ENCODE measurements around the gene NKD1. TPM values are rescaled to one million over a fixed set of nuclear protein-coding genes. Genes with fewer than 3 reads are reported as not detected.

NKD1 gene
- polyA plus RNA-seq, 3 donors, result 0.01 TPM; not detected in 2

DNA sequence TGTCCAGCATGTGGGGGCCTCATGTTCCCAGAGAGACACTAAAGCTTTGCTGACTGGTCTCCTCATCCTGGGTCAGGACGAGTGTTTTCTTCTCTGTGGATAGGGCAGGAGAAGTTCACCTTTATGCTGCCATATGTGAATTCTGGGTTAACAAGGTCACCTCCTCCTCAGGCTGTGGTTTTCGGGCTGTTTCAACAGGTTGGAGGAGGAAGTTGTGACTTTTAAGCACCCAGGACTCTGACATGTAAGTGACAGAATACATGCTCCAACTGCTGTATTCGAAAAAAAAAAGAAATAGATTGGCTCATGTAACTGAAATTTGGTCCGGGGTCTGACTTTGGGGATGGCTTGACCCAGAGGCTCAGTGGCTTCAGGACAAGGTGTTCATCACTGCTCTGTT lies 78.7 kb downstream of the NKD1 start:
- peak overlapping the region in 2 of 7 donors; percentile 24 to 33 for H3K27ac Mint-ChIP-seq
- intact Hi-C loops (cut with micrococcal nuclease), result no loop called here
- no peak overlapping the region for H3K9ac ChIP-seq (ENCODE audit: insufficient read depth, low read length, poor library complexity, severe bottlenecking)
- no peaks in the 10 kb centered on the region for H3K36me3 Mint-ChIP-seq
- H3K36me3 ChIP-seq (replicated peaks in 1 of 2; ENCODE audit: control insufficient read depth in 1 of 2, insufficient read depth in 2 of 2, low read length in 2 of 2), result no peaks in the 10 kb centered on the region
- no peaks in the 10 kb centered on the region for H3K79me2 ChIP-seq (ENCODE audit: insufficient read depth, low read length)
- H3K27me3 Mint-ChIP-seq (ENCODE audit: low read depth in 3 of 3), result peaks cover 0 to 12% (median 0%) of the 10 kb centered on the region in 3 donors
- TF ChIP-seq, protein P1, sequence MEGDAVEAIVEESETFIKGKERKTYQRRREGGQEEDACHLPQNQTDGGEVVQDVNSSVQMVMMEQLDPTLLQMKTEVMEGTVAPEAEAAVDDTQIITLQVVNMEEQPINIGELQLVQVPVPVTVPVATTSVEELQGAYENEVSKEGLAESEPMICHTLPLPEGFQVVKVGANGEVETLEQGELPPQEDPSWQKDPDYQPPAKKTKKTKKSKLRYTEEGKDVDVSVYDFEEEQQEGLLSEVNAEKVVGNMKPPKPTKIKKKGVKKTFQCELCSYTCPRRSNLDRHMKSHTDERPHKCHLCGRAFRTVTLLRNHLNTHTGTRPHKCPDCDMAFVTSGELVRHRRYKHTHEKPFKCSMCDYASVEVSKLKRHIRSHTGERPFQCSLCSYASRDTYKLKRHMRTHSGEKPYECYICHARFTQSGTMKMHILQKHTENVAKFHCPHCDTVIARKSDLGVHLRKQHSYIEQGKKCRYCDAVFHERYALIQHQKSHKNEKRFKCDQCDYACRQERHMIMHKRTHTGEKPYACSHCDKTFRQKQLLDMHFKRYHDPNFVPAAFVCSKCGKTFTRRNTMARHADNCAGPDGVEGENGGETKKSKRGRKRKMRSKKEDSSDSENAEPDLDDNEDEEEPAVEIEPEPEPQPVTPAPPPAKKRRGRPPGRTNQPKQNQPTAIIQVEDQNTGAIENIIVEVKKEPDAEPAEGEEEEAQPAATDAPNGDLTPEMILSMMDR (IDR thresholded peaks at IDR 0.05), result no peak
- H3K4me1 Mint-ChIP-seq, result peaks cover 13% of the 10 kb centered on the region
- WGBS (ENCODE audit: insufficient coverage), result 0% methylated on average over 1 of the region's 4 CpGs
- H3K4me3 ChIP-seq (replicated peaks in 1 of 3; ENCODE audit: low read depth in 2 of 3, low read length in 3 of 3), result no peak overlapping the region
- no peak overlapping the region for H3K4me2 ChIP-seq (replicated peaks; ENCODE audit: extremely low read depth, low read length, poor library complexity, severe bottlenecking)
- H3K4me3 Mint-ChIP-seq, result no peak overlapping the region
- no peaks in the 10 kb centered on the region for H3K9me3 ChIP-seq (replicated peaks in 1 of 2; ENCODE audit: control insufficient read depth in 1 of 2, insufficient read depth in 1 of 2, low read length in 2 of 2)
- no peaks in the 10 kb centered on the region for H3K9me3 Mint-ChIP-seq
- no peaks in the 10 kb centered on the region for H4K20me1 ChIP-seq (ENCODE audit: insufficient read depth, low read length)
- H3K27ac ChIP-seq (ENCODE audit: low read depth in 1 of 2, low read length in 2 of 2), result no peak overlapping the region
- no peak for DNase-seq
- H3K27me3 ChIP-seq (ENCODE audit: control insufficient read depth in 2 of 2, insufficient read depth in 2 of 2, low read length in 2 of 2), result no peaks in the 10 kb centered on the region
- peaks cover 8 to 11% of the 10 kb centered on the region in 2 donors for H3K4me1 ChIP-seq (ENCODE audit: control insufficient read depth in 1 of 2, insufficient read depth in 2 of 2, low read length in 2 of 2)
- no peak overlapping the region for H2AFZ ChIP-seq (ENCODE audit: insufficient read depth, low read depth, low read length, poor library complexity, severe bottlenecking)

DNA sequence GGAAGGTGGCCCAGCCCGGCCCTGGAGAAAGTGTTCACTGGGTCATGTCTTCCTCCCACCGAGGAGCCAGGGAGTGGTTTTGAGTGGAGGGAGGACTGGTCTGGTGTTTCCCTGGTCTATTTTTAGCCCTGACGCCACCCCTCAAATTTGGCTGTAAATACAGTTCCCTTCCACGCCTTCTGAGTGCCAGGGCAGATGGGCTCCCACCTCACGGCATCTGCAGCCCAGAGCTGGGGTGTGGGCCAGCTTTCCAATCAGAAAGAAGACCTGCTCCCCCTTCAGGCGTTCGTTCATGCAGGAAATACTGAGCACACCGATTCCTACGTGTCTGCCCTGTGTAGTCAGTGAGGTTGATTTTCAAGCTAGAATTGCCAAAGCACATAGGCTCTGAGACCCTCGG lies 79.2 kb downstream of the NKD1 start:
- H3K4me3 ChIP-seq (replicated peaks in 1 of 3; ENCODE audit: low read depth in 2 of 3, low read length in 3 of 3), result no peak overlapping the region
- WGBS (ENCODE audit: insufficient coverage), result 0% methylated on average over 1 of the region's 10 CpGs
- no peaks in the 10 kb centered on the region for H3K27me3 ChIP-seq (ENCODE audit: control insufficient read depth in 2 of 2, insufficient read depth in 2 of 2, low read length in 2 of 2)

More for the DNA sequence above, 79.2 kb downstream of the NKD1 start:
- TF ChIP-seq, protein P1 (IDR thresholded peaks at IDR 0.05), result no peak
- H3K27ac ChIP-seq (ENCODE audit: low read depth in 1 of 2, low read length in 2 of 2), result no peak overlapping the region
- H3K27me3 Mint-ChIP-seq (ENCODE audit: low read depth in 3 of 3), result peaks cover 0 to 12% (median 0%) of the 10 kb centered on the region in 3 donors
- H3K36me3 Mint-ChIP-seq, result no peaks in the 10 kb centered on the region
- H2AFZ ChIP-seq (ENCODE audit: insufficient read depth, low read depth, low read length, poor library complexity, severe bottlenecking), result no peak overlapping the region
- H3K9ac ChIP-seq (ENCODE audit: insufficient read depth, low read length, poor library complexity, severe bottlenecking), result no peak overlapping the region
- no peaks in the 10 kb centered on the region for H4K20me1 ChIP-seq (ENCODE audit: insufficient read depth, low read length)
- H3K4me2 ChIP-seq (replicated peaks; ENCODE audit: extremely low read depth, low read length, poor library complexity, severe bottlenecking), result no peak overlapping the region
- intact Hi-C loops (cut with micrococcal nuclease), result no loop called here
- no peaks in the 10 kb centered on the region for H3K36me3 ChIP-seq (replicated peaks in 1 of 2; ENCODE audit: control insufficient read depth in 1 of 2, insufficient read depth in 2 of 2, low read length in 2 of 2)
- H3K27ac Mint-ChIP-seq, result peak overlapping the region in 1 of 7 donors; percentile 60
- DNase-seq, result peak in 2 of 3 donors; percentile 15 to 21
- no peaks in the 10 kb centered on the region for H3K79me2 ChIP-seq (ENCODE audit: insufficient read depth, low read length)
- peaks cover 13% of the 10 kb centered on the region for H3K4me1 Mint-ChIP-seq
- no peaks in the 10 kb centered on the region for H3K9me3 Mint-ChIP-seq
- peaks cover 8 to 11% of the 10 kb centered on the region in 2 donors for H3K4me1 ChIP-seq (ENCODE audit: control insufficient read depth in 1 of 2, insufficient read depth in 2 of 2, low read length in 2 of 2)
- H3K9me3 ChIP-seq (replicated peaks in 1 of 2; ENCODE audit: control insufficient read depth in 1 of 2, insufficient read depth in 1 of 2, low read length in 2 of 2), result no peaks in the 10 kb centered on the region
- H3K4me3 Mint-ChIP-seq, result peak overlapping the region; percentile 31 to 47
